ENCODE data around the gene IGSF5. TPM values are rescaled to one million over a fixed set of nuclear protein-coding genes. Genes with fewer than 3 reads are reported as not detected.

The IGSF5 gene
- total RNA-seq, 6 experiments from 2014 or later, result not detected

DNA sequence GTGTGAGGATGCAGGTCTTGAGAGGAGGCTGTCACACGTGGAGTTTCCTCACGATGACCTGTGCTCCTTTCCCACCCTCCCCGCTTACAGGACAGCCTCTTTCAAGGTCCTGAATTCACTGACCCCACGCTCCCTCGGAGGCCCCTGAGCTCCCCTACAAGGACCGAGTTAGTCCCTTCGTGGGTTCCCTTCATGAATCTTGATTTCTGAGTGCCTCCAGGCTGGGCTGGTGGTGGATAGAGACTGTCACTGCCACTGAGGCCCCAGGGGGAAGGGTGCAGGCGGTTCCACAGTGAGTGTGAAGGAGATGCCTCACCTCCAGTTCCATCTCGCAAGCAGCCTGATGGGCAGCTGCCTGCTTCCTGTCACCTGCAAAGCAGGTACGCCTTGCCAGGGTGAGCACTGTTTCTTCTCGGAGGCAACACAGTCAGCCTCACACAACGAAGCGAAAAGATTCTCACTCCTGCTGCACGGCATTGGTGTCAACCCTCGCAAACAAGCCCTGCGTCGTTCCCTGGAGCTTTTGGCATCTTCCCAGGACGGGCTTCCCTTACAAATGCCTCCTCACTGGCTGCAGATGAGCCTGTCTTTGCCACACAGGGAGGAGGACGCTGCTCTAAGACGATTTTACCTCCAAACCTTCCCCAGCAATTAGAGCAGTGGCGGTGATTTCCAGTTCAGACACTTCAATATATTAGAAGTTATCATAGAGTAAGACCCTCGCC, 95.6 kb downstream of the IGSF5 start:
- Mint-ChIP-seq H3K27ac (no peak overlapping the region), H3K27me3 (ENCODE audit: insufficient read depth) (peaks cover 4% of the 10 kb centered on the region), H3K4me1 (ENCODE audit: low read depth) (peaks cover 9% of the 10 kb centered on the region; the same call in 1 of the 2 replicates), H3K4me3 (no peak overlapping the region), H3K9me3 (peaks cover 29% of the 10 kb centered on the region), H3K36me3 (ENCODE audit: low read depth) (no peaks in the 10 kb centered on the region; the same call in 1 of the 2 replicates)
- DNase-seq, result no peak
- TF ChIP-seq, protein P1, sequence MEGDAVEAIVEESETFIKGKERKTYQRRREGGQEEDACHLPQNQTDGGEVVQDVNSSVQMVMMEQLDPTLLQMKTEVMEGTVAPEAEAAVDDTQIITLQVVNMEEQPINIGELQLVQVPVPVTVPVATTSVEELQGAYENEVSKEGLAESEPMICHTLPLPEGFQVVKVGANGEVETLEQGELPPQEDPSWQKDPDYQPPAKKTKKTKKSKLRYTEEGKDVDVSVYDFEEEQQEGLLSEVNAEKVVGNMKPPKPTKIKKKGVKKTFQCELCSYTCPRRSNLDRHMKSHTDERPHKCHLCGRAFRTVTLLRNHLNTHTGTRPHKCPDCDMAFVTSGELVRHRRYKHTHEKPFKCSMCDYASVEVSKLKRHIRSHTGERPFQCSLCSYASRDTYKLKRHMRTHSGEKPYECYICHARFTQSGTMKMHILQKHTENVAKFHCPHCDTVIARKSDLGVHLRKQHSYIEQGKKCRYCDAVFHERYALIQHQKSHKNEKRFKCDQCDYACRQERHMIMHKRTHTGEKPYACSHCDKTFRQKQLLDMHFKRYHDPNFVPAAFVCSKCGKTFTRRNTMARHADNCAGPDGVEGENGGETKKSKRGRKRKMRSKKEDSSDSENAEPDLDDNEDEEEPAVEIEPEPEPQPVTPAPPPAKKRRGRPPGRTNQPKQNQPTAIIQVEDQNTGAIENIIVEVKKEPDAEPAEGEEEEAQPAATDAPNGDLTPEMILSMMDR (IDR thresholded peaks at IDR 0.05), result no peak

DNA sequence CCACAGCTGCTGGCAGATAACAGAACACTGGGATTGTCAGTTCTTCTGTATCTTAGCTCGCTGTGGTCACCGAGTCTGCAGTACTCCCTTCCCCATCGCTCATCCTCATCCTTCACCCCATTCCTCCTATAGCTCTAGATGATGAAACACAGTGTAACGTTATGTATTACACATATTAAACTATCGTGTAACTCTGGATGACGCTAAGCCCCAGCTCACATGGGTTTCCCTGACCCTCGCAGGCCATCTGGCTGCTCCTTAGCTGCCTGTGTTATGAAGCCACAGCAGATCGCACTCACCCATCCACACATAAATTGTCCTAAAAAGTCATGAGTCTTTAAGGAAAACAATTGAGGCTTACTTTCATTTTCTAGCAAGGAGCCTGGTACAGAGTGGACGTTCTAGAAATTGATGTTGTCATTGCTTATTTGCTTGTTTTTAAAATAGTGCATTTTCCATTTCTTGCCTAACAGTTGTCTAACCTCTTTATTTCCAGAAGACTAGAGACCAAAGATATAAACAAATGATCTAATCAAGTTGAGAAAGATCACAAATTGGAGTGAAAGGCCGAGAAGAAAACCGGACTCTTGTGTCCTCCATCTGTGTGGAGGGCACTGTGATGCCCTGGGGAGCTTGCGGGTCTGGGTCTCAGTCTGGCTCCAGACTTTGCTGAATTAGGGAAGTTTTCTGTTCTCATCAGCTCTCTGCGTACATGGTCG, 97.9 kb downstream of the IGSF5 start:
- peaks cover 4% of the 10 kb centered on the region for H3K27me3 Mint-ChIP-seq (ENCODE audit: insufficient read depth)
- DNase-seq, result no peak

DNA sequence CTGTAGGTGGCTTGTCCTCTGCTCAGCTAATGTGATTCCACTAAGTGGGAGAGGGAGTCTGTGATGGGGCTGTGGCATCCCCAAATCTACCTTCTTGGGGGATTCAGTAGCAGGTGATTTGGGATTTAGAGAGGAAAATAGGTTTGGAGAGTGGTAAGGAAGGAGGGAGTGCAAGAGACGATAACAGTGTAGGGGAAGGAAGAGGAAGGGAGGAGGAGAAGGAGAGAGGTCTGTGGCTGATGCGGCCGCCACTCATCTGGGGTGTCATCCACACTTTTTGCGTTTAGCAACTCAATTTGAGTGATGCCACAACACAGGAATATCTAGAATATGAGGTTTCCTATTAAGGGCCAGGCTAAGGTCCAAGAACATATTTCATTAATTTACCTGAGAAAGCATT, 98.5 kb downstream of the IGSF5 start:
- Mint-ChIP-seq H3K9me3 (peaks cover 36% of the 10 kb centered on the region), H3K4me3 (peak overlapping the region; percentile 56; the same call in 1 of the 2 replicates), H3K27ac (peak overlapping the region; percentile 5; the same call in 1 of the 2 replicates), H3K27me3 (ENCODE audit: insufficient read depth) (peaks cover 4% of the 10 kb centered on the region), H3K4me1 (ENCODE audit: low read depth) (peaks cover 19% of the 10 kb centered on the region; the same call in 1 of the 2 replicates), H3K36me3 (ENCODE audit: low read depth) (no peaks in the 10 kb centered on the region; the same call in 1 of the 2 replicates)
- TF ChIP-seq, protein P1 (IDR thresholded peaks at IDR 0.05), result no peak
- DNase-seq, result no peak

More for the DNA sequence above, 97.9 kb downstream of the IGSF5 start:
- TF ChIP-seq, protein P1 (IDR thresholded peaks at IDR 0.05), result no peak
- peaks cover 36% of the 10 kb centered on the region for H3K9me3 Mint-ChIP-seq
- peaks cover 15% of the 10 kb centered on the region; the same call in 1 of the 2 replicates for H3K4me1 Mint-ChIP-seq (ENCODE audit: low read depth)
- no peaks in the 10 kb centered on the region; the same call in 1 of the 2 replicates for H3K36me3 Mint-ChIP-seq (ENCODE audit: low read depth)
- H3K27ac Mint-ChIP-seq, result peak overlapping the region; percentile 5; the same call in 1 of the 2 replicates
- peak overlapping the region; percentile 56 for H3K4me3 Mint-ChIP-seq

DNA sequence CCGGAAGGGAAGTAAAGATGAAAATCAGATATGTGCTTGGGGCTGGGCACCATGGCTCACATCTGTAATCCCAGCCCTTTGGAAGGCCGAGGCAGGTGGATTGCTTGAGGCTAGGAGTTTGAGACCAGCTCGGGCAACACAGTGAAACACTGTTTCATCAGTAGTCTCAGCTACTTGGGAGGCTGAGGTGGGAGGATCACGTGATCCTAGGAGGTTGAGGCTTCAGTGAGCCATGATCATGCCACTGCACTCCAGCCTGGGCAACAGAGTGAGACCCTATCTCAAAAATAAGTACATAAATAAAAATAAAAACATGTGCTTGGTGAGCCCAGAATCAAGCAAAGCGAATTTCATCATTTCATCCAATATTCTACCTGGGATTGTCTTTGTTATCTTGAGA, 98.9 kb downstream of the IGSF5 start:
- no peak overlapping the region; the same call in 1 of the 2 replicates for H3K4me3 Mint-ChIP-seq
- TF ChIP-seq, protein P1 (IDR thresholded peaks at IDR 0.05), result no peak
- no peaks in the 10 kb centered on the region; the same call in 1 of the 2 replicates for H3K36me3 Mint-ChIP-seq (ENCODE audit: low read depth)
- H3K27me3 Mint-ChIP-seq (ENCODE audit: insufficient read depth), result peaks cover 4% of the 10 kb centered on the region
- peaks cover 23% of the 10 kb centered on the region; the same call in 1 of the 2 replicates for H3K4me1 Mint-ChIP-seq (ENCODE audit: low read depth)
- H3K27ac Mint-ChIP-seq, result no peak overlapping the region
- H3K9me3 Mint-ChIP-seq, result peaks cover 35% of the 10 kb centered on the region
- no peak for DNase-seq

DNA sequence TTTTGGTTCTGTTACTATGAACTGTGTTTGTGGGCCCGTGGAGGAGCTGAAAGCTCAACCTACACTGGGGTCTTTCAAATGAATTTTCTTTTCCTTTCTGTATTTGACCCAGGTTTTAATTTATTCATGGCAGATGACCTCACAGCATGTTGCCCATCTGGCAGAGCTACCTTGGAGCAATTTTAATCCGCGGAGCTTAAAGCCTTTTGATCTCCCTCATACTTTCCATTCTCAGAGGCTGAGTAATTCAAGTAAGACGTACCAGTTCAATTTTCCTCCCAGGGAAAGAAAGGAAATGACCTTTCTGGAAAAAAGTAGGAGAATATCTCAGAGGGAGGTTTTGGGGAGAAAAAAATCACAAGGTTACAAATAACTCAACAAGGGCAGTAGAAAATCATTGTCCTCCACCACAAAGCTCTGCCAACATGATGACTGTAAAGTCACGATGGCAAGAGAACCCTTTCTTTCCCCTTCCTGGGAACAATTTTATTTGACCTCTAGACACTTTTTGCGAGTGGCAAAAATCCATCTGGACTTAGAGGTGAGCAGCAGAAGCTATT, 100.7 kb downstream of the IGSF5 start:
- Mint-ChIP-seq H3K36me3 (ENCODE audit: low read depth) (no peaks in the 10 kb centered on the region; the same call in 1 of the 2 replicates), H3K27me3 (ENCODE audit: insufficient read depth) (peaks cover 4% of the 10 kb centered on the region; the same call in 1 of the 2 replicates), H3K9me3 (peaks cover 28% of the 10 kb centered on the region), H3K4me1 (ENCODE audit: low read depth) (peaks cover 29% of the 10 kb centered on the region; the same call in 1 of the 2 replicates), H3K4me3 (no peak overlapping the region), H3K27ac (no peak overlapping the region)
- TF ChIP-seq, protein P1 (IDR thresholded peaks at IDR 0.05), result no peak
- DNase-seq, result peak; percentile 4
